Uterus (tissue), 2 donors: ENCODE data around the gene PRKAA2.

Experiments
- POLR2A ChIP-seq, 2 donors: fragments of 450-650 bp; IDR thresholded peaks; one replicate each; pipeline ENCODE4 v1.6.1; 2016; ENCODE audit warnings: antibody characterized with exemption in 2 of 2, mild to moderate bottlenecking in 1 of 2, moderate library complexity in 1 of 2
- TF ChIP-seq, protein P1 (sequence below), 4 experiments: fragments of 200-600 bp in 2 of 4; fragments of 450-650 bp in 2 of 4; sonication (generic) in 2 of 4; IDR thresholded peaks; one replicate each; pipeline ENCODE4 v1.5.1; 2016 to 2019; ENCODE audit warnings: antibody characterized with exemption in 4 of 4, mild to moderate bottlenecking in 2 of 4, moderate library complexity in 1 of 4

DNA sequence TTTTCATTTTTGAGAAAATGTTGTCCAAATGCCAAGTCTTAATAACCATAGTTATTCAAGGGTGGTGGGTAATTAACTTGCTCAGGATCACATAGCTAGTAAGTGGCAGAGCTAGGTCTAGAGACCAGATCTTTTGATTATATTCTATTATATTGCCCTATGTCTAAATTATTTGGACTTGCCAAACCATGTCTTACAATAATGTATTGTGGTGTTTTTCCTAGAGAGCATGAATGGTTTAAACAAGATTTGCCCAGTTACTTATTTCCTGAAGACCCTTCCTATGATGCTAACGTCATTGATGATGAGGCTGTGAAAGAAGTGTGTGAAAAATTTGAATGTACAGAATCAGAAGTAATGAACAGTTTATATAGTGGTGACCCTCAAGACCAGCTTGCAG is 58.6 kb downstream of the PRKAA2 start:
- TF ChIP-seq, protein P1, sequence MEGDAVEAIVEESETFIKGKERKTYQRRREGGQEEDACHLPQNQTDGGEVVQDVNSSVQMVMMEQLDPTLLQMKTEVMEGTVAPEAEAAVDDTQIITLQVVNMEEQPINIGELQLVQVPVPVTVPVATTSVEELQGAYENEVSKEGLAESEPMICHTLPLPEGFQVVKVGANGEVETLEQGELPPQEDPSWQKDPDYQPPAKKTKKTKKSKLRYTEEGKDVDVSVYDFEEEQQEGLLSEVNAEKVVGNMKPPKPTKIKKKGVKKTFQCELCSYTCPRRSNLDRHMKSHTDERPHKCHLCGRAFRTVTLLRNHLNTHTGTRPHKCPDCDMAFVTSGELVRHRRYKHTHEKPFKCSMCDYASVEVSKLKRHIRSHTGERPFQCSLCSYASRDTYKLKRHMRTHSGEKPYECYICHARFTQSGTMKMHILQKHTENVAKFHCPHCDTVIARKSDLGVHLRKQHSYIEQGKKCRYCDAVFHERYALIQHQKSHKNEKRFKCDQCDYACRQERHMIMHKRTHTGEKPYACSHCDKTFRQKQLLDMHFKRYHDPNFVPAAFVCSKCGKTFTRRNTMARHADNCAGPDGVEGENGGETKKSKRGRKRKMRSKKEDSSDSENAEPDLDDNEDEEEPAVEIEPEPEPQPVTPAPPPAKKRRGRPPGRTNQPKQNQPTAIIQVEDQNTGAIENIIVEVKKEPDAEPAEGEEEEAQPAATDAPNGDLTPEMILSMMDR (IDR thresholded peaks at IDR 0.05): no peak
- no peak for TF ChIP-seq POLR2A (IDR thresholded peaks at IDR 0.05)
